ENCODE data around the gene PDGFB.

GRCh38 chr22:39292031-39292462 is 47.3 kb upstream of the PDGFB start:
- TF ChIP-seq CTCF (IDR thresholded peaks at IDR 0.05; ENCODE audit: insufficient read depth, low read depth, low read length) (no peak), EZH2 (IDR thresholded peaks at IDR 0.05; ENCODE audit: insufficient read depth, low read length) (no peak)
